ENCODE results near the gene PARP8.

The PARP8 gene

DNA sequence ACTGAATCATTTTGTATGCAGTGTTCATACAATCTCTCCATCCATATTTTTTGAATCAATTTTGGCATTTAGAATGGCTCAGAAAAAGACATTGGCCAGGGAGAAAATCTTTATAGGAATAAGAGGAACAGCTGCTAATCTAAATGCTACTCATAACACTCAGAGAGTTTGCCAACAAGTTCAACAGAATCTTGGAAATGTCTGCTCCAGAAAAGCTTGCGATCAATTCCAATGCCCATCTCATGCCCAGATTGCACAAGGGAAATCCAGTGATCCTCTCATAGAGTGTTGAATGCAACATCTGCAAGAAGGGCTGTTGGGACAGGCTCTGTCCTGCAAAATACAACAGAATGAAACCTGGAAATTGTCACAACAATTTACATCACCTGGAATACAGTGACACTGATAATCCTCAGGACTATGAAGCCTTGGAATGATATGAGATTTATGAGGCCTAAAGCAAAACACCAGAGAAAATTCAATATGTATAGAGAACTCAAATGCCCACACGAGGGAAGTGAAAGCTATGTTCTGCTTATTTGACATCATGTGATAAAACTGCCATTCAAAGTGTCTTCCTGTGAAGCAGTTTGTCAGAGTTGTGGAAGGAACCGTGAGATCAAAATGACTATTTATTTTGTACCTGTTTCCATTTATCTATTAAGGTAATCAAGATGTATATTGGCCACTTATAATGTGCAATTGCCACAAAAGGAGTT lies 190.1 kb downstream of the PARP8 start:
- no peak for DNase-seq

DNA sequence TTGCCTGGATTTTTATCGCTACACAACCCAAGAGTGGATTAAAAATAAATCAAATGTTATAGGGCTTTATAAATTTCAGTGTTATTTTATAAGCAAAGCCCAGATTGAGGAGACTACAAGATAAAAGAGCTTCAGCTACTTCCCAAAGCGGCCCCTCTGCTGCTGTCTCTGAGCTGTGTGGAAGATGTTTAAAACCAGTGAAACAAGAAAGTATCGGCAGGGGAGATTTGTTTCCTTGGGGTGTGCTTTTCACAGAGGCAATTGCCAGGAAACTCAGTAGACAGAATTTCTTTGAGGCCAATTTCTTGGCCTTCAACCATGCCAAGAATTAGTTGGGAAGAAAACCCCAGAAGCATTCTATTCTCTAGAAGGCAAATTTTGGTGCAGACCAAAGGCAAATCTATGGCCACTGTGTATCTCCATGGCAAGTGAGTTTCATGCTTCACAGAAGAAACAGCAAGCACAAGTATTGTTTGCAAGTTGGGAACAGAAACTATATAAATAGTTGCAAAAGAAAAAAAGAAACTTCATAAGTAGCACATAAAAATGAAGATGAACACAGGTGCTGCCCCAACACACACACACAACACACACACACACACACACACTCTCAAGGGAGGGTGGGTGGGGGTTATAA lies 197.2 kb downstream of the PARP8 start:
- DNase-seq = no peak

DNA sequence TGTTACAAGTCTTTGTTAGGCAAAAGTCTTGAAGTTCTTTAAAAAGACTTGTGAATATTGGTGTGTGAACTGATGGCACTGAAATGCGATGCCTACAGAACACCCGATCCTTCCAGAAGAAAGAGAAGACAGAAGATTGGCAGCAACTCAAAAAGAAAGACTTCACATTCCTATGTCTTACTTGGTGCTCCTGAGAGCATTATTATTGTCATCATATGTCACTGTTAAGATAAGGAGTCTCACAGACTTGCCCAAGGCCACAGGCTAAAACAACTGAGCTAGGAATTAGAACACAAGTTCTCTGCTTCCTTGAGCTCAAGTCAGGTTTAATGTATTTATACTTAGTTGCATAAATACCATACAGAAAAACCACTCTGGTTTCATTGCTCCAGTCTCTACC lies 198.0 kb downstream of the PARP8 start:
- DNase-seq = no peak

GRCh38 chr5:50866415-50866814 lies 200.0 kb downstream of the PARP8 start:
- DNase-seq = no peak

DNA sequence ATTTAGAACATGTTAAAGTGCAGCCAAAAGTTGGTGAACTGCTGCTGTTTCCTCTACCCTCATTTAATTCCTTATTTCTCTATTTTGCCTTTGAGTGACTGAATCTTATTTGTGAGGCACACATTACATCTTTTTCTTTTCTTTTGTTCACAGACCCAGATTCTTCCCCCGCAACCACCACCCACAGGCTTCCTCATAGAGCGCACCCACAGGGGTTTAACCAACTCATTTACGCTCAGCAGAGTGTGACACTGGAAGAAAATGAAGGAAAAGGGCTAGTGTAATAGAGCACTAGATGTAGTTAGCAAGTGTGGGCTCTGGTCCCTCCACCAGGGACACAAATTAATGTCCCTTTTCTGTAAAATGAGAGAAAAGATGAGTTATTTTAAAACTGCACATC lies 200.7 kb downstream of the PARP8 start:
- DNase-seq = no peak

DNA sequence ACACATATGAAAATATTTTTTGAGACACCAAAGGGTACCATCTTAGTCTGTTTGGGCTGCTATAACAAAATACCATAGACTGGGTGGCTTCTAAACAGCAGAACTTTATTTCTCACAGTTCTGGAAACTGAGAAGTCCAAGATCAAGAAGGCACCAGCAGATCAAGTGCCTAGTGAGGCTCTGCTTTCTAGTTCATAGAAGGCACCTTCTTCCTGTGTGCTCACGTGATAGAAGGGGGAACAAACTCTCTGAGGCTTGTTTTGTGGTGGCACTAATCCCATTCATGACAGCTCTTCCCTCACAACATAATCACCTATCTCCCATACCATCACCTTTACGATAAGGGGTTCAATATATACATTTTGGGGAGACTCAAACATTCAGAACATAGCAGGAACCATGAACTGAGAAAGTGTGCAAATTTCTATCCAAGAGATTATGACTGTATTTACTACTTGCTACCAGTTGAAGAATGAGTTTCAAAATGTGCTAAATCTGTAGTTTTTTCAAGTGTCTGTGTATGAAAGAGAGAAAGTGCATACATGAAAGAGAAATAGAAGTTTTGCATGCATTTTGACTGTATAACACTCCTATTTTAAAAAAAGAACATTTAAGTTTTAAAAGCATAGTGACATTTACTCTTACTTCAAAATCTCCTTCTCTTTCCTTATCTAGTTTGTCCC lies 207.3 kb downstream of the PARP8 start:
- no peak for DNase-seq

- no peak for DNase-seq
Measured at GRCh38 chr5:50874306-50875001, 208.0 kb downstream of the PARP8 start.

GRCh38 chr5:50875002-50875344 lies 208.5 kb downstream of the PARP8 start:
- no peak for DNase-seq

DNA sequence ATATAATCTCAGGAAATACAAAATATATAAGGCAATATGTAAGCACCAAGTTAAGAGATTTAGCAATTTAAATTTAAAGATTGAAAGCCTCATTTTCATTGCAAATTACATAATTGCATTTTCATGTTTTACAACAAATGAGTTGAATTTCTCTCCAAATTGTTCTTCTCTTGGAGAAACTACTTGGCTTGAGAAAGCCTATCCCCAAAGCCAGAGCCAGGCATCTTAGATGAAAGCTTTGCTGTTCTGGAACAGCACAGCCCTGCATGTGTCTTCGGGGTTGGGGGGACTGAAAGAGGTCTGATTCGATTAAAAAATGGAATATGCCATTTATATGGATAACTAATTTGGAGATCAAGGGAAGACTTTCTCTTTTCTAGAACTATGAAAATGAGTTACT lies 212.0 kb downstream of the PARP8 start:
- DNase-seq = no peak

DNA sequence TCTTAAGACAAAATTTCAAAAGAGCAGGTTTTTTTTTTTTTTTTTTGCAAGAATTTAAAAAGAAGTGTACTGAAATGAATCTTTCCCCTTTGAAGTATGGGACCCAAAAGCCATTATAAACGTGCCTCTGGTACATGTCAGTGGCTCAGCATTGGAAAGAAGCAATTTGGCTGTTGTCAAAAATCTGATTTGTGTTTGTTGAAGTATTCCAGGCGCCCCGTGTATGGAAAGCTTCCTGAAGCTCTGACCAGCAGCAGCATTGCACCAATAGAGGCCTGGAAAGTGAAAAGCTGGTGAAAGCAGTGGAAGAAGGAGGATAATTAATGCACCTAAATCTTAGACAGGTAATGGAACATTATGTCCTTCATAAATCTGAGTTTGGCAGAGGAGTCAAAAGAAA lies 215.0 kb downstream of the PARP8 start:
- DNase-seq = no peak

GRCh38 chr5:50886657-50887345 lies 220.4 kb downstream of the PARP8 start:
- DNase-seq = no peak

DNA sequence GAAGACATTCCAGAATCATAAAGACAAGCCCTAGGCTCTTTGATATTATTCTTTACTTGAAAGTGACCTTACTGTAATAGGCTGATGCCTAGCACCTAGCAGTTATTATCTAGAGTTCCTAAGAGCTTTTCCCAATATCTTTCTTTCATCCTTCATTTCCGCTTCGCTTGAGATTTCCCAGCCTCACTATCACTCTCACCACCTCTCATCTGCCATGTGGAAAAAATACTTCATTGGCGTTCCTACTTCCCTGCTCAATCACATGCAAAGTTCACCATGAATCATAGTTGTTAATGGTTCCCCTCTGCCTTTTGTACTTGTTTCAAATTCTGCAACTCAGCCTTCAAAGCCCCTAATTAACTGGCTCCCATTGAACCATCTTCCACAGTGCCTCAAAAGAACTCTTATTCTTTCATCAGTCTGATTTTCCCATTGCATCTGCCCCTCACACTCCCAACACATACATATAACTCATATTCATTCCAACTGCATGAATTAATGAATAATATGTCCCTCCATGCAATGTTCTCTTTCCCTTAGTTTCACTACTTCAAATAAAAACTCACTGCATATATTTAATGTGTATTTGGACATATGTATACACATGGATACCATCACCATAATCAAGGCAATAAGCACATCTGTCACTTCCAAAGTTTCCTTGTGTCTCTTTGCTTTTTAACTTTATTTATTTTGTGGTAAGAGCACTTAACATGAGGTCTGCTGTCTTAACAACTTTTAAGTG lies 221.6 kb downstream of the PARP8 start:
- no peak for DNase-seq

DNA sequence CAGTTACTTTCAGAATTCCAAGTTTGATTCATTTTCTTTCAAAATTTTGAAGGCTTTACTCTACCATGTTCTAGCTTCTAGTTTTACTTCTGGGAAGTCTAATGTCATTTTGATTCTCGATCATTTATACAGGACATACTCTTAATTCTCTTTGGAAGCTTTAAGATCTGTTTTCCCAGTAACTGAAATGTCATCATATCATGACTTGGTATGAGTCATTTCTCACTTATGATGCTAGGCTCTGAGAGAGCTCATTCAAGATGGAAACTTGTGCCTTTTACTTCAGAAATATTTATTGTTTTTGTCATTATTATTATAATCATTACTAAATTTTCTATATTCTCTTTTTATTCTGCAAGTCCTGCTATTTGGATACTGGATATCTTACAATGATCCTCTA lies 222.3 kb downstream of the PARP8 start:
- DNase-seq = no peak

DNA sequence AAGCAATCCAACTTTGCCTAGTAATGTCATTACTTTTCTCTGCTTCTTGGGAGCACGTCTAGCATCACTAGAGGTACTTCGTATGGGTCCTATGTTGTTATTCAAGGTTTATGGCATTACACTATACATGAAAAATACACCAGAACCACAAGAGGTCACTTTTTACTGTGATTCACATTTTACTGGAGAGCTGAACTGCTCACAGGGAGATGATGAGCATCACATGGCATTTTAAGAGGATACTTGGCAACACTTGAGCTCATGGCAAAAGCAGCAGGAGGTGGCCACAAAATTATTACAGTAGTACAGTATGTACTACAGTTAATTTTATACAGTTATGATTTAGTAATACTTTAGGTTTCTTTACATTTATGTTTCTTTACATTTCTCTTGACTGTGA lies 223.4 kb downstream of the PARP8 start:
- no peak for DNase-seq
